Measurements from ENCODE around the gene AMBP. TPM values are rescaled to one million over a fixed set of nuclear protein-coding genes. Genes with fewer than 3 reads are reported as not detected.
A peak's percentile ranks its signal among the peaks of the same experiment; 100 is the strongest.

Gene AMBP
- total RNA-seq, 1 experiment from 2014 or later, result 0.20 TPM

GRCh38 chr9:114077162-114077837 is 800 bp downstream of the AMBP start:
- H3K27ac Mint-ChIP-seq, result peak overlapping the region in 2 of 3 experiments; percentile 34 to 53; a peak in 1 of 7 replicates
- H3K4me1 Mint-ChIP-seq, result peaks cover 6 to 7% of the 10 kb centered on the region in 2 experiments; a peak in 3 of 4 replicates

More at GRCh38 chr9:114077162-114077837, 800 bp downstream of the AMBP start:
- Histone ChIP-seq H3K23me2 (ENCODE audit: insufficient read length, low read depth, low read length, poor library complexity, severe bottlenecking) (no peaks in the 10 kb centered on the region), H4K91ac (ENCODE audit: insufficient read length, low read depth, low read length) (no peak overlapping the region), H2BK15ac (ENCODE audit: low read depth, low read length) (no peak overlapping the region), H4K5ac (ENCODE audit: insufficient read length, low read depth, low read length) (no peak overlapping the region), H2BK5ac (ENCODE audit: insufficient read length, low read length) (no peak overlapping the region), H3K23ac (ENCODE audit: insufficient read length, low read depth, low read length) (no peak overlapping the region), H3K18ac (ENCODE audit: insufficient read length, low read depth, low read length) (no peak overlapping the region), H3K79me2 (ENCODE audit: insufficient read depth, low read length) (no peaks in the 10 kb centered on the region), H4K8ac (replicated peaks; ENCODE audit: insufficient read length, low read depth, low read length) (no peak overlapping the region), H3K4me2 (ENCODE audit: insufficient read depth, insufficient read length, low read length) (no peak overlapping the region), H2BK120ac (ENCODE audit: low read depth, low read length, poor library complexity, severe bottlenecking) (no peak overlapping the region), H3K9me3 (ENCODE audit: control insufficient read depth, low read depth, low read length) (no peaks in the 10 kb centered on the region), H3K27ac (ENCODE audit: insufficient read length, low read depth, low read length) (no peak overlapping the region), H3K4ac (ENCODE audit: low read depth, low read length) (no peak overlapping the region), H2AK5ac (ENCODE audit: insufficient read length, low read length) (no peak overlapping the region), H3K14ac (ENCODE audit: insufficient read depth, low read length) (no peak overlapping the region; the same call in 1 of the 2 replicates), H2BK20ac (ENCODE audit: low read depth, low read length, poor library complexity, severe bottlenecking) (no peak overlapping the region), H2AFZ (ENCODE audit: low read length) (no peak overlapping the region), H3T11ph (ENCODE audit: low read length) (no peak overlapping the region), H3K56ac (ENCODE audit: insufficient read length, low read depth, low read length) (no peak overlapping the region), H3K4me1 (ENCODE audit: insufficient read depth, low read length) (no peaks in the 10 kb centered on the region), H3K79me1 (ENCODE audit: insufficient read depth, low read depth, low read length, poor library complexity, severe bottlenecking) (no peaks in the 10 kb centered on the region), H2BK12ac (ENCODE audit: insufficient read length, low read depth, low read length) (no peak overlapping the region), H4K20me1 (ENCODE audit: control insufficient read depth, insufficient read depth, insufficient read length) (no peaks in the 10 kb centered on the region), H3K27me3 (ENCODE audit: insufficient read depth, low read length) (no peaks in the 10 kb centered on the region), H3K9ac (ENCODE audit: extremely low read depth, insufficient read length, low read length) (no peak overlapping the region)
- no CpG with 5 or more reads among the region's 7 CpGs for WGBS (ENCODE audit: extremely low coverage, insufficient read length, low lambda C conversion rate)
- no peak for TF ChIP-seq CTCF (conservative IDR thresholded peaks at IDR 0.05)
- H3K27me3 Mint-ChIP-seq (ENCODE audit: low read depth), result peaks cover 44% of the 10 kb centered on the region
- no peak for DNase-seq
- H3K4me3 Mint-ChIP-seq, result no peak overlapping the region
- H3K36me3 Mint-ChIP-seq (ENCODE audit: insufficient read depth in 1 of 3, low read depth in 3 of 3), result no peaks in the 10 kb centered on the region
- H3K9me3 Mint-ChIP-seq, result no peaks in the 10 kb centered on the region
